Measurements from ENCODE around the gene CNTNAP2.
"Not testable (repeated sequence)": the region's sequence is repeated elsewhere in the genome, so short reads cannot be mapped to it uniquely, and the experiment has no call there.

The CNTNAP2 gene

DNA sequence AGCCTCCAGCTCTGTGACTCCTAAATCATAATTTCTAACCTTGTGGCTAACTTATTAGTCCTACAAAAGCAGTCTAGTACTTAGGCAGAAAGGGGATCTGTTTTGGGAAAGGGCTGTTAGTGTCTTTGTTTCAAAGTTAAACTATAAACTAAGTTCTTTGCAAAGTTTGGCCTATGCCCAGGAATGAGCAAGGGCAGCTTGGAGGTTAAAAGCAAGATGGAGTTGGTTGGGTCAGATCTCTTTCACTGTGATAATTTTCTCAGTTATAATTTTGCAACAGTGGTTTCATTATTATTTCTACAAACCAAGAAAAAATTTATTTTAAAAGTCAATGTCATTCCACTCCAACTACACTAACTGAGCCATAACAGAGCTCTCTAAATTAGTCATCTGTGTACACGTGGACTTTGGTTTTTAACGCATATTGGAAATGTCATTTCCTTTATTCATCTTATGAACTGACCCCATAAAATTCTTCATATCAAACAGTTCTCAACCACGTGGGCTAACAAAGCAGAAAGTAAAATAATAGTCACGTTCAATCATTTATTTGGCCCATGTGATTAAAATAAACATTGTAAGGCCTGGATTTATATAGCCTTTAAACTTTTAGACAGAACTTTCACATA is 2330.7 kb downstream of the CNTNAP2 start:
- peak; percentile 65 for DNase-seq (ENCODE audit: low spot score)

DNA sequence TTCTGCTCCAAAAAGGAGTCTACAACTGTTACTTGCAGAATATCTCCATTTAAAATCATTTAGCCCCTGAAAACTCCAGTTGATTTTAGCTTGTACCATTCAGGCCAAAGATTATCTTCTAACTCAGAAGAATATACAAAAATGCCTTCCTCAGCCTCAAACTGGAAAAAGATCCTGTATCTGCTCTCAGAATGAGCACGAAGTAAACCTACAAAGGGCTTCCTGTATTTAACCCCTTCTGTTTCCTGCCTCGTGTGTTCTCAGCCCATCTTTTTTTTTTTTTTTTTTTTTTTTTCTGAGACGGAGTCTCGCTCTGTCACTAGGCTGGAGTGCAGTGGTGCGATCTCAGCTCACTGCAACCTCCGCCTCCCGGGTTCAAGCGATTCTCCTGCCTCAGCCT is 2334.9 kb downstream of the CNTNAP2 start:
- not testable (repeated sequence) for DNase-seq (ENCODE audit: low spot score)

DNA sequence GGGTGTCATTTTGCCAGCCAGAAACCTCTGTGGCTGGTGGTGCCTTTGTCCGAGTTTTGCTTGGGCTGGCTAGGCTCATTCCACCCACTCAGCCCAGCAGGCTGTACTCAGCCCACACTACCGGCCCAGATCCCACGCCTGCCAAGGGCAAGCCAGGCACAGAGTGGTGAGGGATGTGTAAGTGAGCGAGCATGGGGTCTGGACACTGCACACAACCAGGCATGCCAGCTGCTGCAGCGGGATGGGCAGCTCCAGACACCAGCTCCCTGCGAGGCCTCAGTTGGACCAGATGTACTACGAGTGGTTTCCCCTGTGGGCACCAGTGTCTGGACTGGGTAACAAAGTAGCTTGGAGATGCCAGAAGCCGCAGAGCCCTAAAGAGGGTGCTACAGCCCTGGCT is 2339.8 kb downstream of the CNTNAP2 start:
- no peak for DNase-seq (ENCODE audit: low spot score)

DNA sequence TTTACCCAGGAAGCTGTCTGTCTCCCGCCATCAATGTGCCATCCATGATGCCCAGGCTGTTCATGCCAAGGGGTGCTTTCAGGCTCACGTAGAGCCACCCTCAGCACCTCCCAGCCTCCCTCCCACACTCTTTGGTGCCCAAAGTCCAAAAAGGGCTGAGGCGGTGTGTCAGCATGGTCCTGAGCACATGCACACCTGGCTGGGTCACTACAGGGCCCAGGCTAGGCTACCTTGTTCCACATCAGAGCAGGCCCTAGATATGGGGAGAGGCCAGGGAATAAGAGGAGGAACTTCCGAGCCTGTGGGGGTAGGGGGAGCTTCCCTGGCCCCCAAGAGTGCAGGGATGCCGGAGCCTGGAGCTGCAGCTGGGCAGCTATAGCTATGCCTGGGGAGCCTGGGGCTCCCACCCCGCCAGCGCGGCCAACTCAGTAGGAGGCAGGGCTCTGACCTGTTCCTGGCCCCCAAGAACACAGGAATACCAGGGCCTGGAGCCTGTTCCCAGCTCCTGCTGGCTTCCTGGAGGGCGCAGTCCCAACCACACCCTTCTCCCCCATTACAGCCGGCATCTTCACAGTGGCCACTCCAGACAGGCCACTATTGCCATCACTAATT is 2340.8 kb downstream of the CNTNAP2 start:
- DNase-seq (ENCODE audit: low spot score): no peak

DNA sequence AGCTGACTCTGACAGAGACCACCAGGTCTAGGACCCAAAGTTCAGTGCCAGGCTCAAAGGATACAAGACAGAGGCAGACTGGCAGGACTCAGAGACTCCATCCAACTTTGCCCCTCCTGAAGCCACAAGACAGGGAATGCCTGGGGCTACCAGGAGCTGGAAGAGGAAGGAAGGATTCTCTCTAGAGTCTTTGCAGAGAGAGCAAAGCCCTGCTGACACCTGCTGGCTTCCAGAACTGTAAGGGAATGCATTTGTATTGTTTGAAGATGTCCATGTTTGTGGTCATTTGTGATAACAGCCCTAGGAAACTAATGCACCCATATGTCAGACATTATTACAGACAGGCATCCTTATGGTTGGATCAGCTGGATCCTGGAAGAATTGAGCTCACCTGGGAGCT is 2341.7 kb downstream of the CNTNAP2 start:
- DNase-seq (ENCODE audit: low spot score): no peak

DNA sequence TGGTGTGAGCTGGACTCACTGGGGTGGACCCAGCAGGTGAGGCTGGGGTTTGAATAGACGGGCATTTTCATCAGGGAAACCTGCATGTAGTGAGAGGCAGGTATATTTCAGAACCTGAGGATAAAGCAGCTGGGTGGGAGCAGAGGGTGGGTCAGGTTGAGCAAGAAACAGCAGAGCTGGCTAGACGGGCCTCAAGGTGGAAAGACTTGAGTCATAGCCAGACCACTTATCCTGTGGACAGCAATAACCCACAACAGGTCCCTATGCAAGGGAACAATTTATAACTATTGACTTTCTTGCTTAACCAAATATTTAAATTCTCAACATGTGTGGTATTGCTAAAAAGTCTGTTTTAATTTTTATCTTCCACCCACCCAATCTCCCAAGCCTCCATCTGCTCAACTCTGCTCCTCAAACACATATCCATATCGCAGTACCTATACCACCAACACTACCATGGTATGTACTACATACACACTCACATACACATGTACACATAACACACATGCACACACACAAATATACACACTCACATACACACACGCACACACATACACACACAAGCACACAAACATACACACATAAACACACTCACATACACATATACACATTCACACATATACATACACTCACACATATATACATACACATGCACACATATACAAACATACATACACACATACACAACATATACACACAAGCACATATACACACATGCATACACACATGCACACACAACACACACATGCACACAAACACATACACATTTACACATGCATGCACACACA is 2345.0 kb downstream of the CNTNAP2 start:
- DNase-seq (ENCODE audit: low spot score): no peak

DNA sequence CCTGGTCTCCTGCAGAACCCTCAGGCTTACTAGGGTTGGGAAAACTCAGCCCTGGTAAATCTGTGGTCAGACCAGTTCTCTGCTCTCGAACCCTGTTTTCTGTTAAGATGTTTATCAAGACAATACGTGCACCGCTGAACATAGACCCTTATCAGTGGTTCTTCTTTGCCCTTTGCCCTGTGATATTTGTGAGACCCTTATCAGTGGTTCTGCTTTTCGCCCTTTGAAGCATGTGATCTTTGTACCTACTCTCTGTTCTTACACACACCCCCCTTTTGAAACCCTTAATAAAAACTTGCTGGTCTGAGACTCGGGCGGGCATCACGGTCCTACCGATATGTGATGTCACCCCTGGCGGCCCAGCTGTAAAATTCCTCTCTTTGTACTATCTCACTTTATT is 2346.2 kb downstream of the CNTNAP2 start:
- DNase-seq (ENCODE audit: low spot score): not testable (repeated sequence)

DNA sequence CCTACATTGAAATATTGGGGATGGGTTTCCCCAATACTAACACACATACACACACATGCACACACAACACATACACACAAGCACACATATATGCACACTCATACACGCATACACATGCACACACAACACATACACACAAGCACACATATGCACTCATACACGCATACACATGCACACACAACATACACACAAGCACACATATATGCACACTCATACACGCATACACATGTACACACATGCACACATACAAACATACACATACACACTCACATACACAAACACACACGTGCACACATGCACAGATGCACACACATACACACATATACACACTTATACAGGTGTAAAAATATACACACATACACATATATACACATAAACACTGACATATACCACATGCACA is 2346.6 kb downstream of the CNTNAP2 start:
- DNase-seq (ENCODE audit: low spot score): no peak

DNA sequence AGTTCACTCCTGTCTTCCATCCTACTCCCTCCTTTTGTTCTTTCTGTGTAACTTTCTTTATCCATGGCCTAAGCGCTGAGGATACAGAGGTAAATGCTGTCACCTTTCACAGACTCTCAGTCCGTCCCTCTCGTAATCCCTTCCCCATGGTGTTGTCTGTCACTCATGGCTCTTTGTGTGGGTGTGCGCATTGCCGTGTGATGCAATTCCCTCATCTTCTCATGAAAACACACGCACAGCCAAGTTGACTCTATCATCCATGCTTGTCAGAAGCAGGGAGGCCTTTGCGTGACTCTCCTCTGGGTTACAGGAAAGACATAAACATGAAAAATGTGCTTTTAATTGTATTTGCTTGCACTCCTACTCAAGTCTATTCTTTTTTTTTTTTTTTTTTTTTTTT is 2348.3 kb downstream of the CNTNAP2 start:
- DNase-seq (ENCODE audit: low spot score): no peak

DNA sequence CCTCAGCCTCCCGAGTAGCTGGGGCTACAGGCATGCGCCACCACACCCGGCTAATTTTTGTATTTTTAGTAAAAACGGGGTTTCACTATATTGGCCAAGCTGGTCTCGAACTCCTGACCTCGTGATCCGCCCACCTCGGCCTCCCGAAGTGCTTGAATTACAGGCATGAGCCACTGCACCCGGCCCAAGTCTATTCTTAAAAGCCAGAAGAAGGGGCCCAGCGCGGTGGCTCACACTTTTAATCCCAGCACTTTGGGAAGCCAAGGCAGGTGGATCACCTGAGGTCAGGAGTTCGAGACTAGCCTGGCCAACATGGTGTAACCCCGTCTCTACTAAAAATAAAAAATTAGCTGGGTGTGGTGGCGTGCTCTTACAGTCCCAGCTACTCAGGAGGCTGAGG is 2348.8 kb downstream of the CNTNAP2 start:
- DNase-seq (ENCODE audit: low spot score): not testable (repeated sequence)

DNA sequence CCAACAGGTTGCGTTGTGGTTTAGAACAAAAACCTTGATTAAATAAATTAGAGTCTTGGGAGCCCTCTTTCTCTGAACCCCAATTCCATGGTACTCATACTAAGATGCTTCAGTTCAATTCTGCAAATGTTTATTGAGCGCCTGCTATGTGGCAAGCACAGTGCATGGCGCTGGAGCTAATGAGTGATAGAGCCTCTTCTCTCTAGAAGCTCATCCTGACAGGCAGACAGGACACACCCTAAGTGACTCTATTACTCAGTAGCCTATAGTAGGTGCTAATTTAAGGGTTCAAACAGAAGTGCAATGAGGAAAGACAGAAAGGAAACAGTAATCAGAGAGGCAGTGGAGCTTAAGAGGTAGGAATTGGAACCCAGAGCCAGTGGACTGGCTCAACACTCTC is 2349.5 kb downstream of the CNTNAP2 start:
- DNase-seq (ENCODE audit: low spot score): no peak

DNA sequence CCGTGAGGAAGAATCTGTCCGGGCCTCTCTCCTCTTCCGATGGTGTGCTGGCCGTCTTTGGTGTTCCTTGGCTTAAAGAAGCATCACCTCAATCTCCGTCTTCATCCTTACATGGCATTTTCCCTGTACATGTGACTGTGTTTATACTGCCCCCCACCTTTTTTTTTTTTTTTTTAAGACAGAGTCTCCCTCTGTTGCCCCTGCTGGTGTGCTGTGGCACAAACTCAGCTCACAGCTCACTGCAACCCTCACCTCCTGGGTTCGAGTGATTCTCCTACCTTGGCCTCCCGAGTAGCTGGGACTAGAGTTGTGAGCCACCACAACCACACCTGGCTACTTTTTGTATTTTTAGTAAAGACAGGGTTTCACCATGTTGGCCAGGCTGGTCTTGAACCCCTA is 2352.1 kb downstream of the CNTNAP2 start:
- no peak for DNase-seq (ENCODE audit: low spot score)

All from LoVo (cell line).